ENCODE results near the gene TCN2.
"Not testable (repeated sequence)": the region's sequence is repeated elsewhere in the genome, so short reads cannot be mapped to it uniquely, and the experiment has no call there.

TCN2 gene

GRCh38 chr22:30606455-30607299 is at the start of gene TCN2:
Gene TCN2 (plus strand): TSS chr22:30607174. CDS start chr22:30607332, 158 bp downstream.
- no peak for DNase-seq (ENCODE audit: low read depth)

GRCh38 chr22:30557243-30557642 is 49.7 kb upstream of the TCN2 start:
- no peak for DNase-seq (ENCODE audit: low read depth)

GRCh38 chr22:30559889-30560288 is 47.1 kb upstream of the TCN2 start:
- no peak for DNase-seq (ENCODE audit: low read depth)

DNA sequence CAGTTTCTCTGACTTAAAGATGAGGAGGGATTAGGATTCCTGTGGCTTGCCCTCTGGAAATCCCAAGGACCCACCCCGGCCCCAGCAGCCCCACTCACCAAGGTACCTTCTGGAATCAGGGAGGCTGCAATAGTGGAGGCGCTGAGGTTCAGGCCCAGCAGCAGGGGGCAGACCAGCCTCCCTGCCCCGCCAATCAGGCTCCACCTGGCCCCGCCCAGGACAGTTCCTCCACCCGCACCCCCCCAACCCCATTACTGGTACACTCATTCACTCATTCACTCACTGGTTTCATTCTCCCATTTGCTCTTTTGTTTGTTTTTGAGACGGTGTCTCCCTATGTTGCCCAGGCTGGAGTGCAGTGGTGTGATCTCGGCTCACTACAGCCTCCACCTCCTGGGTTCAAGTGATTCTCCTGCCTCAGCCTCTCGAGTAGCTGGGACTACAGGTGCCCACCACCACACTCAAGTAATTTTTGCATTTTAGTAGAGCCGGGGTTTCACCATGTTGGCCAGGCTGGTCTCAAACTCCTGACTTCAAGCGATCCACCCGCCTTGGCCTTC is 46.3 kb upstream of the TCN2 start:
- DNase-seq (ENCODE audit: low read depth): not testable (repeated sequence)

GRCh38 chr22:30561402-30562189 is 45.4 kb upstream of the TCN2 start:
- DNase-seq (ENCODE audit: low read depth): no peak

DNA sequence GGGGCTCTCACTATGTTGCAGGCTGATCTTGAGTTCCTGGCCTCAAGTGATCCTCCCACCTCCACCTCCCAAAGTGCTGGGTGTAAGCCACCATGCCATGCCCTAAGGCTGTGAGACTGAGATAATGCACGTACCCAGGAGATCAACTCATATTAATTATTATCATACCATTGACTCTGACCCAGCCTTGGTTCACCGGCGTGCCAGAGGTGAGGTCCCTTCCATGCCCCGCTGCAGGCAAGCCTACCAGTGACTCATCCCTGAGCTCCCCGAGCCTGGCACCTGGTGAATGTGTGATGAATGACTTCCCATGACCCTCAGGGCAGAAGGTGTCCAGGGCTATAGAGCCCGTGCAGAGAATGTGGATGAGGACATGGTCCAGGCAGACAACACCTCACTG is 44.6 kb upstream of the TCN2 start:
- no peak for DNase-seq (ENCODE audit: low read depth)

GRCh38 chr22:30564045-30564760 is 42.8 kb upstream of the TCN2 start:
- no peak for DNase-seq (ENCODE audit: low read depth)

DNA sequence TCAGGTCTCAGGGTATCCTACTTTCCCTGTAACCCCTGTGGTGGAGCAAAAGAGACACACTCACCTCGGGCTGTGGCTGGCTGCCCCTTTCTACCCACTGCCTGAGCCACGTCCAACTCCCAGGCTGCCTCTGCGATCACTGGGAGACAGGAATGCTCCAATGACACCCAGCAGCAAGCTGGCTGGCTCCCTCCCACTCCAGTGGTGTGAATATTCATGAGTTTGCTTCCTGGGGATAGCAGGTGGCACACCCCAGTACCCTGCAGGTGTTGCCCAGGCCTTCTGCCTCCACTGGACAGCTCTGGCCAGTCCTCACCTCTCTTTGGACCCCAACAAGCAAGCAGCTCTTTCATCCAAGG is 42.2 kb upstream of the TCN2 start:
- DNase-seq (ENCODE audit: low read depth): no peak

GRCh38 chr22:30565341-30565740 is 41.6 kb upstream of the TCN2 start:
- no peak for DNase-seq (ENCODE audit: low read depth)

DNA sequence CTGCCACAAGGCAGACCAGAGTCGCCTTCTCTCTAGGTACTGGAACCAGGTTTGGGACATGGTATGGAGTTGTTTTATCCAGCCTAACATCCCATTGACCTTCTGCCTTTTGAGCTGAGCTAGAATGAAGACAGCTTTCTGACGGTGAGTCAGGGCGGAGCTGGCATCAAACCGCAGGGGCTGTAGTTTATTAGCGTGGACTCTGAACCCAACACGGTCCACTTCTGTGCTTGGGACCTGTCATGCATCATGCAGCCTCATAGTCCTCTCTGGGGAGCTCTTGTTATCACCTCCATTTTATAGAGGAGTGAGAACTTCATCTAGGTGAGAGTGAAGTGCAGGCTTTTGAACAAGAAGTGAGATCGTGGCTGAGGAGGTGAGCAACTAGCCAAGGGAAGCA is 40.8 kb upstream of the TCN2 start:
- no peak for DNase-seq (ENCODE audit: low read depth)

GRCh38 chr22:30567277-30567676 is 39.7 kb upstream of the TCN2 start:
- DNase-seq (ENCODE audit: low read depth): not testable (repeated sequence)

DNA sequence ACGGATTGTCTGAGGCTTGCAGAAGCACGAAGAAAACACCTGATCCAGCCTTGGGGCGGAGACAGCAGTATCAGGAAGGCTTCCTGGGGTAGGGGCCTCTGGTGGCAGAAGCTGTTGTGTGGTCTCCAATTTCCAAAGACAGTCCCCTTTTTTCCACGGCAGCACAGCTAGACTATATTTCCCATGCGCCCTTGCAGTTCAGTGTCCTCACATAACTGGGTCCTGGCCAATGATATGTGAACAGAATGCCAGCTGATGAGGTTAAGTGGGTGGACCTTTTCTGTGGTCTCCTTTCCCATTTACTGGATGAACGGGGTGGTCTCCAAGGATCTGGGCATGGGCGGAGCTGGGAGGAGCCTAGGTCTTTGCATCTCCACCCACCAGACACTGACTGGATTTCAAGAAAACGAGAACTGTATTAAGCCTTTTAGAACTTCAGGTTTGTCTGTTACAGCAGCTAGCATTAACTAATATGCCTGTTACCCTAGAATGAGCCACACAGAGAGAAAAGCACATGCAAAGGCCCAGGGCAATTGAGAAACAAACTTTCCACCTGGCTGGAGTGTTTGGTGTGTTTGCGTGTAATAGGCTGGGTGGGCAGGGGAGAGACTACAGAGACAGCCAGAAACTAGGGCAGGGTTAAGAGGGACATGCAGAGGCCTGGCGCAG is 38.7 kb upstream of the TCN2 start:
- DNase-seq (ENCODE audit: low read depth): no peak

DNA sequence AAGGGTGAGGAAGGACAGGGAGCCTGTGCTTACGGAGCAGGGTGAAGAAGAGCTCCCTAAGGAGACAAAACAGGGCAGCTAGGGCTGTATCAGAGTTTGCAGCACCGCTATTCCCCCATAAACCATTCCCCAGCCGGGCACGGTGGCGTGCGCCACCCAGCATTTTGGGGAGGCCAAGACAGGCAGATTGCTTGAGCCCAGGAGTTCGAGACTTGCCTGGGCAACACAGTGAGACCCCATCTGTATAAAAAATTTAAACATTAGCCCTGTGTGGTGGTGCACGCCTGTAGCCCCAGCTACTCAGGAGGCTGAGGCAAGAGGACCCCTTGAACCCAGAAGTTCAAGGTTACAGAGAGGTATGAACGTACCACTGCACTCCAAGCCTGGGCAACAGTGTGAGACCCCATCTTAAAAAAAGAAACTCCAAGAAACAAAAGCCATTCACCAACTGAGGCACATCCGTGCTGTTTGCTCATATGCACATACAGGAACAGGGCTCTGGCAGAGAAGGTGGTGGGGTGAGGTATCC is 37.2 kb upstream of the TCN2 start:
- no peak for DNase-seq (ENCODE audit: low read depth)

- no peak for DNase-seq (ENCODE audit: low read depth)
Measured at GRCh38 chr22:30572210-30572609, 34.8 kb upstream of the TCN2 start.

GRCh38 chr22:30572840-30573593 is 34.0 kb upstream of the TCN2 start:
- DNase-seq (ENCODE audit: low read depth): no peak

- no peak for DNase-seq (ENCODE audit: low read depth)
Measured at GRCh38 chr22:30573594-30574094, 33.3 kb upstream of the TCN2 start.

DNA sequence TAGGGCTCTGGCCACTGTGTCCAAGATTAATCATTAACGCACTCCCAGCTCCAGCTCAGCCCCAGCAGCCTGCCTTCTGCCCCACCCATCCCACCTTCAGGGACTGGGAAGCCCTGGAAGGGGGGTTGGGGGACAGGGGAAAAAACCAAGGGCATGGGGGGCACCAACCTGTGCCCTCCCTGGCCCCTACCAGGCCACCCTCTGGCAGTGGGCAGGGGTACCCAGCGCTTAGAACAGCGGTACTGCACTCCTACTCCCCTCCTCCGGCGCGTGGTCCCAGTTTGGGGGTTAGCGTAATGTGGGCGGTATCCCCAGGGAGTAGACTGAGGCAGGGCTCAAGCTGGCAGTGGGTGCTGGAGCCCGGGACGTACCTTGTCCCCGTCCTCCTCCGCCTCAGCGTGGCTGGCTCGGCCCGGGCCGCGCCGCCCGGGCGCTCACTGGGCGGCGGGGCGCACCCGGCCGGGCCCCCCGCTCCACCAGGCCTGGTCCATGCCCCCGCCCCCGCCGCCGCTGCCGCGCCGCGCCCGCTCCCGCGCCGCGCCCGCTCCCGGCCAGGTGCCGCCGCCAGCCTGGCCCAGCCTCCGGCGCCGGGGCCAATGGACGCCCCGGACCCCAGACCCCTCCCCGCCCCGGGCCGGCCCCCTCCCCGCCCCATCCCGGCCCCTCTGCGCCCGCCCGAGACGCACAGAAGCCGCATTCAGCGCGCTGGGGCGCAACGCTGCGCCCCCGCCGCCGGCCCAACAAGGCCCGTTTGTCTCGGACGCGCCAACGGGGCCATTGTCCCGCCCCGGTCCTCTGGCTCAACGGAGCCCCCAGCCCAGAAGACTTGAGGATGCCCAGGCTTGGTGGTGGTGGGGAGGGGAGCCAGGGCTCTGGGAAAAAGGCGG is 32.6 kb upstream of the TCN2 start, which contains the start of gene GAL3ST1:
TSS of gene GAL3ST1 (minus strand) at position 571 of the 887 bp plus-strand sequence. CDS start 17,273 bp downstream, outside the sequence.
- DNase-seq (ENCODE audit: low read depth): no peak

GRCh38 chr22:30574997-30575671 is 31.8 kb upstream of the TCN2 start:
- DNase-seq (ENCODE audit: low read depth): no peak

- no peak for DNase-seq (ENCODE audit: low read depth)
Measured at GRCh38 chr22:30575859-30576258, 31.1 kb upstream of the TCN2 start.
